NCI-H2171 treated with DMSO at 0.1 percent for 48 hours (cell line): ENCODE results near the gene PTH1R.

Experiments
- DNase-seq: peaks from one replicate; lab custom pipeline; 2025; lab: John Stamatoyannopoulos, UW

The PTH1R gene

DNA sequence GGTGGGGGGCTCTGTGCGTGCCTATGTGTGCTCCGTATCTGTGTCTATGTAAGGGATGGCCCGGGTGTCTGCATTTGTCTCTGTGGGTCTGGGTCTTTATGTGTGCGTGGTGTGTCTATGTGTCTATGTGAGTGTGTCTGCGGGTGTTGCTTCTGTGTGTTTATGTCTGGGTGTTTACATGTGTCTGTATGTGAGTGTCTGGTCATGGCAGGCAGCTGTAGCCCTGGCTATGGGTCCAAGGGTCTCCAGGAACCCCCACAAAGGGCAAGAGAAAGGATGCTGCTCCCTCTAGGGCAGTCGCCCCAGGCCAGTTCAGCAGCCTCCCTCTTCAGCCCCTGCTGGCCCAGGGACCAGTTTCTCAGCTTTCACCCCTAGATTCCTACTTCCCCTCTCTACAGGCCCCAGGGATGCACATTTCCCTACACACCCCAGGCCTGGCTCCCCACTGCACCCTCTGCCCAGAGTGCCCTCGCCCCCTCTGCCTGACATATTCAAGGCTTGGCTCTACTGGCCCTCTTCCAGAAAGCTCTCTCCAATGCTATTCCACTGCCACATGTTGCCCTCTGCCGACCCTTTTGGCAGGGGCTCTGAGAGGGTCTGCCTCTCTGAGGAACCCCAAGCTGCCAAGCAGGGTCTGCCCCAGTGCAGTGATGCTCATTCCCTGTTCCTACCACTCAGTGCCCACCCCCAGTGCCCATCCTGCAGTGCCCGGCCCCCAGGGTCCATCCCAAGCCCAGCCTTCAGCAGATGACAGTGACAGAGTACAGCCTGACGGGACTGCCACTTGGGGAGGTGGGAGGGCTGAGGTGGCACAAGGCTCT lies 13.2 kb upstream of the PTH1R start:
- no peak for DNase-seq

GRCh38 chr3:46865031-46865507 lies 12.5 kb upstream of the PTH1R start:
- no peak for DNase-seq

- no peak for DNase-seq
Observed at GRCh38 chr3:46865546-46865945, 12.0 kb upstream of the PTH1R start.

DNA sequence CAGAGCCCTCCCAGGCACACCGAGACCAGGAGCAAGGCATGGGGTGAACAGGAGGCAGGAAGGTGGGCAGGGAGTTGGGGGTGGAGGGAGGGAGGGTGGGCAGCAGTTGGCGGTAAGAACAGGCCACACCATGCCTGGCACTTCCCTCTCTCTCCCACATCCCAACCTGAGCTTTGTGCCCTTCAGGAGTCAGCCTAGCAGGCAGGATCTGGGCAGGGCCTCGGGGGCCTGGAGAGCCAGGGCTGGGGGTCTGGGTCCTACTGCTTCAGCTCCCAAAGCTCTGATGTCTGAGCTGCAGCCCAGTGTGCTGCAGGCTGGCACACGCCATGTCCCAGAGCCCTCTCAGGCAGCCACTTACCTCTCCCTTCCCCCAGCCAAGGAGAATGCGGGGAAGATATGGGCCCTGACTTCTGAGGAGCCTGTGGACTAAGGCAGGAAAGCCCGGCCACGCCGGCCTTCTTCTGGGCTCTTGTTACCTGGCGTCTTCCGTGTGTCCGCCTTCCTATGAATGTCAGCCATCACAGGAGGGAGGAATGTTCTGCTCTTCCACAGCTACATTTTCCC lies 11.4 kb upstream of the PTH1R start:
- DNase-seq, result no peak

- DNase-seq, result peak; percentile 2
Observed at GRCh38 chr3:46866720-46867549, 10.6 kb upstream of the PTH1R start.

GRCh38 chr3:46867550-46867898 lies 10.0 kb upstream of the PTH1R start:
- no peak for DNase-seq

GRCh38 chr3:46868287-46868686 lies 9.2 kb upstream of the PTH1R start:
- DNase-seq, result no peak

GRCh38 chr3:46868948-46869347 lies 8.6 kb upstream of the PTH1R start:
- no peak for DNase-seq

GRCh38 chr3:46869440-46869839 lies 8.1 kb upstream of the PTH1R start:
- DNase-seq, result no peak

- DNase-seq, result no peak
Observed at GRCh38 chr3:46870651-46871050, 6.9 kb upstream of the PTH1R start.

- DNase-seq, result no peak
Observed at GRCh38 chr3:46871222-46871621, 6.3 kb upstream of the PTH1R start.

GRCh38 chr3:46873521-46873920 lies 4.0 kb upstream of the PTH1R start:
- DNase-seq, result no peak

DNA sequence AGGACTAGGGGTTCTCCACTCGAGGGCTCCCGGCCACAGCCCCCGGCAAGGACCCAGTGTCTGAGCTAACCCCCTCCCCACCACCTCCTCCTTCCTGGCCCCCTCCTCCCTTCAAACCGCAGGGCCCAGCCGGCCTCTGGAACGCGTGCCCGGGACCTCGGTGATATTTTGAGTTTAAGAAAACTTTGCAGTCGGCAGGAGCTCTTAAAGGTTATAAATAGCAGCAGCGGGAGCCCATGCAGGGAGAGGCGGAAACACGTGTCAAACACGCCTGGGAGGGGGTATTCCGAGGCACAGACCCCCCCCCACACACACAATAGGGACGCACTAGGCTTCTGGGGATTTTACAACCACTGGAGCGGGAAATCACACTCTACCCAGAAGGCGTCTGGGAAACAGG lies 3.1 kb upstream of the PTH1R start:
- DNase-seq, result no peak

- DNase-seq, result no peak
Observed at GRCh38 chr3:46875560-46875959, 2.0 kb upstream of the PTH1R start.

GRCh38 chr3:46876313-46877300 lies 914 bp upstream of the PTH1R start:
- DNase-seq, result no peak

GRCh38 chr3:46878781-46879436 lies 1.4 kb downstream of the PTH1R start:
- no peak for DNase-seq

DNA sequence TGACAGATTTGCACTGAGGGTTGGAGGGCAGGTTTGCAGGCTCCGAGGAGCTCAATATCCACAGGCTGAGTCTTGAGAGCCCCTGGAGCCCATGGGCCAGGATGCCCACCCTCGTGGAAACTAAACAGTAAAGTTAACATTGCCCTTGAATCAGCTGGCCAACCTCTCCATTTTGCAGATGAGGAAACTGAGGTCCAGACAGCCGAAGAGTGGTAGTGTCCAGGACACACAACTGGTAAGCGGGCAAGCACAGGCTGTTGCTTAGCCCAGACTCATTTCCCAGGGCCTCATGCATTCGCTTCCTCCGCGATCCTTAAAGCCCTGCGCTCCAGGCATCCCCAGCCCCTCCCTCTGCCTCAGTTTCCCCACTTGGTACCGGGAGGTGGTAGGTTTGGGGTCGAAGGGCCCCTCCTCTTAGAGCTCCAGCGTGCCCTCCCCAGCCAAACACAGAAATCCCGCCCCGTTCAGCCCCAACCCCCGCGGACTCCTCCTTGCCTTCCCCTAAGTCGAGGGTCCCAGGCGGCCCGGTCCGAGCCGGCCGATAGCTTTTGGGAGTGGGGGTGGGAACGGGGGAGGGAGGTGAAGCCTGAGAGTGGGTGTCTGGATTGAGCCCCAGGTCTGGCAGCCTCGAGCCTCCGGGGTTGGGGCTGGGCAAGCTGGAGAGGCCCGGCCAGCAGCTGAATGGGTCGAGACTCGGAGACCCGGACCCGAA lies 3.5 kb downstream of the PTH1R start:
- no peak for DNase-seq

- no peak for DNase-seq
Observed at GRCh38 chr3:46881596-46882376, 4.3 kb downstream of the PTH1R start.

DNA sequence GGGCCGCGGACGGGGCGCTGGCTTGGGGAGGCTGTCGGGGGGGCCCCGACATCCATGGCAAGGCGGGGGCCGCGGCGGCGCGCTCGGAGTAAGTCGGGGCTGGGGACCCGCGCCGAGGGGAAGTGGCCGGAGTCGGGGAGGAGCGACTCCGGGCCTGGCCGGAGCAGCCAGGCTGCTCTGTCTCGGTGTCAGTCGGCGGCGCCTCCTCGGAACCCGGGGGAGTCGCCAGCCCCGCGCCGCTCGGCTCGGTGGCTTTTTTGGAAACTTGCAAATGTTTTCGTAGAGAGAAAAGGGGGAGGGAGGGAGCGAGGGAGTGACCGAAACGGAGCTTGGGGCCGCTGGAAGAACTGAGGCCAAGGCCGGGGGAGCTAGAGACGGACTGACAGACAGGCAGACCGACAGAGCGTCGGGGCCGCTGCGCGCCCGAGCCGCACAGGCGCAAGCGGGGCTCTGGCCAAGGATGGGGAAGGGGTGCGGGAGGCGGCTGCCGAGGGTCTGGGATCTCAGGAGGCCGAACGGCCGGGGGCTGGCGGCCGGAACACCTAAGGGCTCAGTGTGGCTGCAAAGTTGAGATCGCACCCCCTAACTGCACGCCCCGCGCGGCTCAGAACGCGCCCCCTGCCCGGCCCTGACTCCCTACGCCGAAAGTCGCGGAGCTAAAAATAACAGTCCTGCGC lies 5.0 kb downstream of the PTH1R start:
- DNase-seq, result no peak
